Breast epithelium (tissue), 4 donors: ENCODE results near the gene FRMD4A. TPM values are rescaled to one million over a fixed set of nuclear protein-coding genes. Genes with fewer than 3 reads are reported as not detected.

ENCODE experiments used
- DNase-seq, 2 donors: peaks; one replicate each; pipeline ENCODE4 v3.0.0-alpha.2; 2019; ENCODE audit warnings: low spot score in 2 of 2
- H3K27ac ChIP-seq, 2 donors: fragments of 200-600 bp; sonication (generic) in 1 of 2; one replicate each; pipeline ENCODE4 v1.5.1; 2016 to 2019; ENCODE audit warnings: mild to moderate bottlenecking in 1 of 2
- H3K27me3 ChIP-seq, 2 donors: fragments of 200-600 bp; sonication (generic) in 1 of 2; one replicate each; pipeline versions ENCODE4 v1.5.1 to v1.6.0; 2017 to 2019; ENCODE audit warnings: control low read depth in 1 of 2, mild to moderate bottlenecking in 1 of 2
- H3K36me3 ChIP-seq: fragments of 200-600 bp; one replicate; pipeline ENCODE4 v1.5.1; 2019
- H3K4me1 ChIP-seq, 2 donors: fragments of 200-600 bp; sonication (generic); one replicate each; pipeline ENCODE4 v1.5.1; 2016 to 2019; ENCODE audit warnings: control low read depth in 1 of 2
- H3K4me3 ChIP-seq, 3 donors: fragments of 200-600 bp; sonication (generic); 1 replicate in 2 of 3; 2 replicates in 1 of 3; pipeline ENCODE4 v1.5.1; 2016 to 2019; ENCODE audit warnings: mild to moderate bottlenecking in 3 of 3, moderate library complexity in 2 of 3
- H3K9me3 ChIP-seq, 2 donors: fragments of 200-600 bp; sonication (generic) in 1 of 2; one replicate each; pipeline ENCODE4 v1.5.1; 2016 to 2019; ENCODE audit warnings: control low read depth in 1 of 2
- CTCF ChIP-seq, 3 donors: fragments of 450-650 bp; IDR thresholded peaks; one replicate each; pipeline ENCODE4 v1.5.1; 2016 to 2017; ENCODE audit warnings: antibody characterized with exemption in 3 of 3, mild to moderate bottlenecking in 3 of 3, moderate library complexity in 3 of 3
- POLR2A ChIP-seq: fragments of 450-650 bp; IDR thresholded peaks from one replicate; pipeline ENCODE4 v1.6.1; 2016; ENCODE audit warnings: antibody characterized with exemption, mild to moderate bottlenecking, moderate library complexity
- POLR2AphosphoS5 ChIP-seq, 3 donors: sonication (generic); formaldehyde crosslinking; IDR thresholded peaks; one replicate each; pipeline ENCODE4 v1.6.1; 2017; ENCODE audit warnings: antibody characterized with exemption in 3 of 3
- intact Hi-C: fragments of 100-400 bp; cut with DNase I; formaldehyde crosslinking; loops from one replicate; pipeline ENCODE4 v1.15.1; 2023; ENCODE audit warnings: low total_unique reads
- total RNA-seq, 3 donors: library from RNA; depleted of rRNA; stranded (reverse); fragments of >200 nt; gene quantifications; one replicate each; pipeline ENCODE4 v1.1.0, GENCODE V29; 2016

Gene FRMD4A
- total RNA-seq, 3 donors from 2014 or later = 27.5 to 107 (median 34.4) TPM

DNA sequence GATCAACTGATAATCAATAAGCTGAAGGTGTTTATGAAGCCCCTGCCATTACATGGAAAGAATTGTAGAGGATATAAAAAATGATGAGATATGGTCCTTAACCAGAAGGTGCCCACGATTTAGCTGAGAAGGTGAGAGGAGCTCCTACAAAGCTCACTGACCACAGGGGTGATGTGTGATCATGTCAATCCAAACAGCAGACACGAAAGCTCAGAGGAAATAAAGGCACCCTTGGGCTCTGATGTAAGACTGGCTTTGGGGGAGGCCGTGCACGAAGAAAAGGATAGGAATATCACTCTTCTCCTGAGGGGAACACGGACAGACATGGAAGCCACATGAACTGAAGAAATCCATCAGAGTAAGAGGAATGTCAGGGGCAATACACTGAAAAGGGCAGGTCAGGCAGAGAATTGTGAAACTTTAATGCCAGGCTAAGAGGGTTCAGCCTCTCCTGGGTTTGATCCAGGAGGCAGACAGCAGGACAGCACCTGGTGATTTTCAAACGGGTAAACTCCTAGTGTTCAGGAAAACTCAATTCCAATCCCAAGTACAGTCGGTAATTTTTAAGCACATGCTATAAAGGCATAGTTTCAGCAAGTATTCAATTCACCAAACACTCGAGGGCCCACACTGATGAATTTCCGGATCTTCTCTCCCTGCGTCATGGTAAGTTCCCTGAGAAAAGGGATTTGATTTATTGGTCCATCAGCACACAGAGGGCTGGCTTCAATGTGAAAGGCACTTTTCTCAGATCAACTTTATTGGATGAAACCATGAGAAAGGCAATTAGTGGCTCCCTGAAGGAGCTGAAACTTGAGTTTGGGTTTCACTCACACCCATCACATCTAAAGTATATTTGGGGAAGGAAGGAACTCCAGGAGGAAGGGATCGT, 580.2 kb downstream of the FRMD4A start:
- no peaks in the 10 kb centered on the region for H3K4me1 ChIP-seq
- H3K27ac ChIP-seq = no peak overlapping the region
- intact Hi-C loops = loop anchor here (5.0 kb wide), 1 partner anchor 358 kb away; no protein-coding TSS in a partner anchor
- H3K36me3 ChIP-seq = no peaks in the 10 kb centered on the region
- H3K27me3 ChIP-seq = no peaks in the 10 kb centered on the region
- H3K9me3 ChIP-seq = no peaks in the 10 kb centered on the region
- no peak overlapping the region for H3K4me3 ChIP-seq
- DNase-seq = no peak
- no peak for TF ChIP-seq POLR2A
- no peak for TF ChIP-seq CTCF (IDR thresholded peaks at IDR 0.05)
- no peak for TF ChIP-seq POLR2AphosphoS5 (IDR thresholded peaks at IDR 0.05)

DNA sequence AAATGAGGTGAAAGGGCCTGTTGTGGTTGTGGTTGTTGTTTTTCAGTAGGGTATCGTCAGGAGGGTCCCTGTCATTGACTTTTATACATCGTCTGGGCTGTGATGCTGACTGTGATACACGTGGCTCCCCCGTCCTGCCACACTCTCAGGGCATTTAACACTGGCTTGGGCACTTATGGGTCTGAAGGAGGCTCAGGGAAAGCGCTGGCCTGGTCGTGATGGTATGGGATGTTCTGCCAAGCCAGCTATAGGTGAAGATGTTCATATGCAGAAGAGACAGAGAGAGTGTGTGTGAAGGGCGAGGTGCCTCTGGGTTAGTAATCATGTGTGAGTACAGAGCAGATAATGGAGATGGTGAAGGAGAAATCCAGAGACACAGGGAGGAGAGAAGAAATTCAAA, 585.5 kb downstream of the FRMD4A start:
- H3K27me3 ChIP-seq = no peaks in the 10 kb centered on the region
- TF ChIP-seq POLR2AphosphoS5 (IDR thresholded peaks at IDR 0.05) = no peak
- no peak for TF ChIP-seq POLR2A
- TF ChIP-seq CTCF (IDR thresholded peaks at IDR 0.05) = no peak
- intact Hi-C loops = no loop called here

DNA sequence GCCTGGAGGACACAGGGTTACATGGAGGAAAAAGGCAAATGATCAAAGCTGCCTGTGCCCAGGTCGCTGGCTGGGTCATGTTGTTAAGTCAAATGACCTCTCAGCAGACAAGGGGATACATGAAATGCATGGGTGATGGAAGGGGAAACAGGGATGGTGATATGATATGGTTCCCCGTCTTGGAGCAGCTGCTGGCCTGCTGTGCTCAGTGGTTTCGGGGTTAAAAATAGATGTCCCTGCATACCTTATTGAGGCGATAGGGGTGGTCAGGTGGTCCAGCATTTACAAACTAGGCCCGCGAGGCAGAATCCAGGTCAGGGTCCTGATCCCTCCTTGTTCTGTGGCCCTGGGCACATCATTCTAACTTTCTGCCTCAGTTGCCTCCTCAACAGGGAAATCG, 586.8 kb downstream of the FRMD4A start:
- no peak overlapping the region for H3K4me3 ChIP-seq
- intact Hi-C loops = no loop called here
- no peaks in the 10 kb centered on the region for H3K36me3 ChIP-seq
- no peaks in the 10 kb centered on the region for H3K4me1 ChIP-seq
- H3K27ac ChIP-seq = no peak overlapping the region
- DNase-seq = no peak
- no peaks in the 10 kb centered on the region for H3K9me3 ChIP-seq
- no peaks in the 10 kb centered on the region for H3K27me3 ChIP-seq
- TF ChIP-seq POLR2AphosphoS5 (IDR thresholded peaks at IDR 0.05) = no peak
- no peak for TF ChIP-seq POLR2A
- TF ChIP-seq CTCF (IDR thresholded peaks at IDR 0.05) = no peak

More for the DNA sequence above, 585.5 kb downstream of the FRMD4A start:
- H3K4me1 ChIP-seq = no peaks in the 10 kb centered on the region
- no peak for DNase-seq
- no peak overlapping the region for H3K27ac ChIP-seq
- H3K36me3 ChIP-seq = no peaks in the 10 kb centered on the region
- H3K4me3 ChIP-seq = no peak overlapping the region
- no peaks in the 10 kb centered on the region for H3K9me3 ChIP-seq

DNA sequence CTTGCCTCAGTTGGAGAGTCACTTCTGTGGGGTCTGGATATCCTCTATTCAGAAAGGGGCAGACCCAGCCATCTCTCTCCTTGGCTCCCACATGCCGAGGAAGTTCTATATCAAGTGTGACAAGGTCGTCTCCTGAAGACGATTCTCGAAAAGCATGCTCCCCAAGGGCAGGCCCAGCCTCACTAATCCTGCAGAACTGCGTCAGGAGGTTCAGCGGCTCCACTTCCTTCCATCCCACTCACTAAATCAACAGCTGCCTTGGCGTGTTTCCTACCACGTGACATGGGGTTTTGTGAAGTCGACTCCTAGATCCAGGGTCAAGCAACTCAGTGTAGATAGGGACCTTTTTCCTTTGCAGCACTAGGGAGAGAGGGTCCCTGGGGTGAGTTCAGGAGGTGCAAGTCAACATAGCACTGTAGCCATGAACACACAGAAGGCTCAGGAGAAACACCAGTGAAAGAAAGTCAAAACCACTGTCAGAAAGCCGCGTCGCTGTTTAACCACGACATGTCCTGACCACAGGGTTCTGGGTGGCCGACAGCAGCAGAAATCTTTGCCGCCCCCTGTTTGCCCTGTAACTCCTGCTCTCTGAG, 587.5 kb downstream of the FRMD4A start:
- Histone ChIP-seq H3K27ac (no peak overlapping the region), H3K36me3 (no peaks in the 10 kb centered on the region), H3K27me3 (no peaks in the 10 kb centered on the region), H3K9me3 (no peaks in the 10 kb centered on the region), H3K4me1 (no peaks in the 10 kb centered on the region), H3K4me3 (no peak overlapping the region)
- DNase-seq = no peak
- intact Hi-C loops = no loop called here
- no peak for TF ChIP-seq POLR2AphosphoS5 (IDR thresholded peaks at IDR 0.05)
- no peak for TF ChIP-seq CTCF (IDR thresholded peaks at IDR 0.05)
- no peak for TF ChIP-seq POLR2A

- no peaks in the 10 kb centered on the region for H3K36me3 ChIP-seq
- H3K4me3 ChIP-seq = no peak overlapping the region
- H3K27ac ChIP-seq = no peak overlapping the region
- intact Hi-C loops = loop anchor here (2.0 kb wide), 1 partner anchor 49 kb away; no protein-coding TSS in a partner anchor
- no peaks in the 10 kb centered on the region for H3K27me3 ChIP-seq
- TF ChIP-seq POLR2A (no peak), CTCF (IDR thresholded peaks at IDR 0.05) (no peak), POLR2AphosphoS5 (IDR thresholded peaks at IDR 0.05) (no peak)
- H3K4me1 ChIP-seq = no peaks in the 10 kb centered on the region
- H3K9me3 ChIP-seq = no peaks in the 10 kb centered on the region
- DNase-seq = no peak
Measured at GRCh38 chr10:13741438-13741837, 589.3 kb downstream of the FRMD4A start.
